Common myeloid progenitor, CD34-positive (primary cell): ENCODE results near the gene ATP2B2.
A peak's percentile ranks its signal among the peaks of the same experiment; 100 is the strongest.

Source experiments
- CTCF ChIA-PET: fragments of 350-600 bp; sonication (Branson Sonifier 250); formaldehyde crosslinking; loops from one replicate; lab custom pipeline; 2021; ENCODE audit warnings: antibody characterized with exemption; lab: Charles Lee
- POLR2A ChIA-PET: fragments of 350-600 bp; sonication (Branson Sonifier 250); formaldehyde crosslinking; loops from one replicate; lab custom pipeline; 2021; ENCODE audit warnings: antibody characterized with exemption; lab: Charles Lee
- DNase-seq, 3 donors: peaks; one replicate each; pipeline versions ENCODE4 v3.0.0 to v3.0.0-alpha.2; 2013
- H3K27ac ChIP-seq, 2 experiments: 1 replicate in 1 of 2; 2 replicates in 1 of 2; pipeline ENCODE4 v1.7.0; 2013; ENCODE audit warnings: inconsistent platforms in 2 of 2, low read length in 2 of 2, mild to moderate bottlenecking in 2 of 2, low read depth in 1 of 2, moderate library complexity in 1 of 2; ENCODE audit not compliant: severe bottlenecking in 2 of 2, insufficient read depth in 1 of 2, poor library complexity in 1 of 2
- H3K27me3 ChIP-seq, 5 experiments: replicated peaks in 2 of 5; 1 replicate in 3 of 5; 2 replicates in 2 of 5; pipeline versions ENCODE4 v1.6.1 to v1.7.0; 2013; ENCODE audit warnings: low read length in 4 of 5, mild to moderate bottlenecking in 2 of 5, moderate library complexity in 2 of 5, inconsistent platforms in 1 of 5; ENCODE audit not compliant: insufficient read depth in 5 of 5, control insufficient read depth in 4 of 5
- H3K36me3 ChIP-seq, 4 experiments: 1 replicate in 2 of 4; 2 replicates in 2 of 4; pipeline versions ENCODE4 v1.6.1 to v1.7.0; 2013; ENCODE audit warnings: low read length in 3 of 4, control low read depth in 1 of 4, mild to moderate bottlenecking in 1 of 4; ENCODE audit not compliant: control insufficient read depth in 4 of 4, insufficient read depth in 4 of 4
- H3K4me1 ChIP-seq, 4 experiments: 1 replicate in 3 of 4; 2 replicates in 1 of 4; pipeline versions ENCODE4 v1.6.1 to v1.7.1; 2013; ENCODE audit warnings: low read length in 3 of 4, mild to moderate bottlenecking in 3 of 4, control low read depth in 1 of 4, inconsistent platforms in 1 of 4, moderate library complexity in 1 of 4; ENCODE audit not compliant: control insufficient read depth in 4 of 4, insufficient read depth in 4 of 4; ENCODE audit errors: control extremely low read depth in 1 of 4
- H3K4me3 ChIP-seq, 7 experiments: 1 replicate in 4 of 7; 2 replicates in 3 of 7; pipeline versions ENCODE4 v1.5.1 to v1.7.0; 2013; ENCODE audit warnings: mild to moderate bottlenecking in 7 of 7, low read length in 6 of 7, moderate library complexity in 6 of 7, inconsistent platforms in 2 of 7, low read depth in 2 of 7, control low read depth in 1 of 7; ENCODE audit not compliant: insufficient read depth in 4 of 7, control insufficient read depth in 1 of 7; ENCODE audit errors: extremely low read depth in 1 of 7
- H3K9me3 ChIP-seq, 5 experiments: 1 replicate in 4 of 5; 2 replicates in 1 of 5; pipeline versions ENCODE4 v1.6.1 to v1.7.1; 2013; ENCODE audit warnings: low read length in 4 of 5, mild to moderate bottlenecking in 2 of 5, inconsistent platforms in 1 of 5, low read depth in 1 of 5, moderate library complexity in 1 of 5; ENCODE audit not compliant: control insufficient read depth in 4 of 5, insufficient read depth in 2 of 5; ENCODE audit errors: control extremely low read depth in 1 of 5
- WGBS: methylation state at CpG from one replicate; pipeline ENCODE4 v1.1.5; 2013; ENCODE audit not compliant: insufficient coverage; 5-methylcytosine and 5-hydroxymethylcytosine counted together

The ATP2B2 gene

DNA sequence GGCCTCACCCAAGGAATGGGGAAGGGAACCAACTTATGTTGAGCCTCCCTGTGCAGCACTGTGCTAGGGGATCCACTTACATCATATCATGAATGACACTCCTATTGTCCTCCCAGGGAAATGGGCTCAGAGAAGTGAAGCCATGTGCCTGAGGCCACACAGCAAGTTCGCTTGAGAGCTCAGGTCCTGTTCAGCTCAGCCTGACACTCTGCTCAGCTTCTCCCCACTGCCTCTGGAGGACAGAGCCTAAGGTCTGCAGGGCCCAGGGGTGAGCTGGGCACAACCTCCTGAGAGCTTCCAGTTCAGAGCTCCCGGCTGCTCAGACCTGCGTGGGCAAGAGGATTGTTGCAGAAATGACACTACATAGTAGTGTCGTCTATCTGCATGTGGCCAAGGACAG lies 108.5 kb downstream of the ATP2B2 start:
- Histone ChIP-seq H3K4me3 (no peak overlapping the region), H3K9me3 (no peaks in the 10 kb centered on the region), H3K4me1 (peaks cover 0 to 10% (median 7%) of the 10 kb centered on the region in 4 experiments), H3K36me3 (no peaks in the 10 kb centered on the region), H3K27me3 (no peaks in the 10 kb centered on the region), H3K27ac (no peak overlapping the region)
- POLR2A ChIA-PET, result no interaction called here
- no peak for DNase-seq
- 97% methylated on average over 4 of the region's 4 CpGs for WGBS
- CTCF ChIA-PET, result no interaction called here

DNA sequence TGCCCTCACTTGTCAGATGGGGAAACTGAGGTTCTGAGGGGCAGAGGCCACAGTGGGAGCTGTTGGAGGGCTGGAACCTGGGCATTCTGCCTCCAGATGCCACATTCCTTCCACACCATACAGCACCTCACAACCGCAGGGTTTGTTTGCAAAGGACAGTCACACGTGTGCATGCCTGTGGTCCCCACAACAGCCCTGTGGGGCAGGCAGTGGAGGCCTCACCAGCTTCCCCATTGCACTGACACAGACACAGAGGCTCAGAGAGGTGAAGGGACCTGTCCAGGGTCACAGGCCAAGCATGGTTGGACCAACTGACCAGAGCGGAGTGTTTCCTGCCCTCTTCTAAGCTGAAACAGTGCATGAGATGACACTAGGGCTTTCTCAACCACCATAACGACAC lies 109.3 kb downstream of the ATP2B2 start:
- POLR2A ChIA-PET, result no interaction called here
- CTCF ChIA-PET, result no interaction called here
- H3K36me3 ChIP-seq, result no peaks in the 10 kb centered on the region
- H3K27me3 ChIP-seq, result no peaks in the 10 kb centered on the region
- peak overlapping the region in 1 of 7 experiments; percentile 26 for H3K4me3 ChIP-seq
- peaks cover 0 to 10% (median 7%) of the 10 kb centered on the region in 4 experiments for H3K4me1 ChIP-seq
- no peaks in the 10 kb centered on the region for H3K9me3 ChIP-seq
- DNase-seq, result no peak
- no peak overlapping the region for H3K27ac ChIP-seq
- 89% methylated on average over 4 of the region's 4 CpGs for WGBS

DNA sequence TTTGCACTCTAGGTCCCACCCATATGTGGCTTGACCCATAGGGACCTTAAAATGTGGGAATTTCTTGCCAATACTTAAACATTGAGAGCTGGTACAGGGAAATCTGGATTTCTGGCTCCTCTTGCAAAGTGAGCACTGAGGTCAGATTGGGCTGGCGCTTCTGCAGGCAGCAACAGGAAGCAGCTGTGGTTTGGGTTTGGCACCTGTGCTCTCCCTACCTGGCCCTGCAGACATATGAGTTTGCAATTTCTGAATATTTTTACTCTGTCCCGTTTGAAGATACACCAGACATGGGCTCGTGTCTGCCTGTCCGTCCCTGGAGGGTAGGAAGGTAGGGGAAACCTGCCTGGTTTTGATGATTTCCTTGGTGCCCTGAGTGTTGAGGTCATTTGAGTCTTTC lies 109.7 kb downstream of the ATP2B2 start:
- 46% methylated on average over 4 of the region's 4 CpGs for WGBS

DNA sequence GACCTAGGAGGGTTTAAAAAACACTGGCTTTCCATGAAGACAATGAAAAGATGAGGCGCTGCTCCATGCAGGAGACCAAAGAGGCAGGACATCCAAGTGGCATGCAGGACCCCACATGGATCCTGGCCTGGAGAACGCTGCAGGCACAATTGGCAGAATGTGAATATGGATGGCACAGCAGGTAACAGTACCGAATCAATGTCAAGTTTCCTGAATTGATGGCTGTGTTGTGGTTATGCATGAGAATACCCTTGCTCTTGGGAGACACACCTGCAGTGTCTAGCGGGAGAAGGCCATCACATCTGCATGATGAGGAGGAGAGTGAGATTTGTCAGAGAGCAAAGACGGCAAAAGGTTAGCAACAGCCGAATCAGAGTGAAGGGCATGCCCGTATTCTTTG lies 110.2 kb downstream of the ATP2B2 start:
- 95% methylated on average over 6 of the region's 7 CpGs for WGBS
- H3K27ac ChIP-seq, result no peak overlapping the region
- peaks cover 0 to 3% (median 0%) of the 10 kb centered on the region in 5 experiments for H3K9me3 ChIP-seq
- H3K27me3 ChIP-seq, result no peaks in the 10 kb centered on the region
- CTCF ChIA-PET, result no interaction called here
- no peak overlapping the region for H3K4me3 ChIP-seq
- POLR2A ChIA-PET, result no interaction called here
- DNase-seq, result no peak
- no peaks in the 10 kb centered on the region for H3K36me3 ChIP-seq
- peaks cover 0 to 14% (median 10%) of the 10 kb centered on the region in 4 experiments for H3K4me1 ChIP-seq

More for the DNA sequence above, 109.7 kb downstream of the ATP2B2 start:
- H3K36me3 ChIP-seq, result no peaks in the 10 kb centered on the region
- H3K4me3 ChIP-seq, result peak overlapping the region in 1 of 7 experiments; percentile 26
- peak in 2 of 3 donors; percentile 31 to 47 for DNase-seq
- ChIA-PET POLR2A (no interaction called here), CTCF (no interaction called here)
- no peaks in the 10 kb centered on the region for H3K27me3 ChIP-seq
- peaks cover 0 to 10% (median 8%) of the 10 kb centered on the region in 4 experiments for H3K4me1 ChIP-seq
- no peak overlapping the region for H3K27ac ChIP-seq
- peaks cover 0 to 1% (median 0%) of the 10 kb centered on the region in 5 experiments for H3K9me3 ChIP-seq

DNA sequence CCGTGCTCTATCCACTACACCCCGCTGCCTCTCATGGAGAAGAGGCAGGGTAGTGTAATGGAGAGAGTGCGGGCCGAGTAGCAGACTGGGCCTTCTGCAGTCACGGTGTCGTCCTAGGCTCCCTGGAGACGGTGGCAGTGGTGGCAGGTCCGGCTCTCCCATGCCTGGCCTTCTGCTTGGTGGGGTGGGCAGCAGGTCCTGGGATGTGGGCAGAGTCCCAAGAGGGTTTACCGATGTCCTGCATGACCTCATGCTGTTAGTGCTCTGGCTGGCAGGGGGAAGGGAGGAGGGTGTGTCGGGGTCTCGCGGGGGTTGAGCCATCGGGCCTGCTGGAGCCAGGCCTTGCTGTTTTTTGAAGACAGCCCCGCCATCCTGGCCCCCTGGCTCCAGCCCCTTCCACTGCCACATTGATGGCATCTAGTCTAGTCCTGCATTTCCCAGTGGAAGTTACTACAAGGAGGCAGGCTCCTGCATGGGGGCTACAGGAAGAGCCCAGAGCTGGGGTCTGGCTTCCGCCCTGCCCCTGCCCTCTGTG lies 110.8 kb downstream of the ATP2B2 start:
- Histone ChIP-seq H3K36me3 (no peaks in the 10 kb centered on the region), H3K27ac (no peak overlapping the region), H3K27me3 (no peaks in the 10 kb centered on the region), H3K9me3 (peaks cover 0 to 6% (median 2%) of the 10 kb centered on the region in 5 experiments), H3K4me3 (no peak overlapping the region), H3K4me1 (peaks cover 0 to 15% (median 11%) of the 10 kb centered on the region in 4 experiments)
- DNase-seq, result no peak
- ChIA-PET POLR2A (no interaction called here), CTCF (no interaction called here)
- 97% methylated on average over 11 of the region's 15 CpGs for WGBS

DNA sequence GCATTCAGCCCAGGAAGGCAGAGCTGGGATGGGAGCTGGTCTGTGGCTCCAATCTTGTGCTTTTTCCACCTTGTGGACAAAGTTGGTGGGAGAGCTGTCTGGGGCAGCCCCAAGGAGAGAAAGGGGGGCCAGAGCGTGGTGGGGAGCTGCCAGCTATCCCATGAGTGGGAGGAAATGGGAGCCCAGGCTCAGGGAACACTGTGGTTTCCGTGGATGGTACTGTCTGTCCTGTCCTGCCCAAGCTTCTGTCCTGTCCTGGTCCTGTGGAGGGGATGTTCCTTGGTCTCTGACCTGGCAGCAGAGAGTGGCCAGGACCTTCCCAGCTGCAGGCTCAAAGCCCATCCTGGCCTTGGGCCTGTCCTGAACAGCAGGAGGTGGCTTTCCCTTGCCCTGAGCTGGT lies 111.9 kb downstream of the ATP2B2 start:
- peaks cover 0 to 15% (median 11%) of the 10 kb centered on the region in 4 experiments for H3K4me1 ChIP-seq
- WGBS, result 50% methylated on average over 2 of the region's 2 CpGs
- H3K4me3 ChIP-seq, result no peak overlapping the region
- H3K27me3 ChIP-seq, result no peaks in the 10 kb centered on the region
- peaks cover 0 to 12% (median 10%) of the 10 kb centered on the region in 5 experiments for H3K9me3 ChIP-seq
- ChIA-PET CTCF (no interaction called here), POLR2A (no interaction called here)
- H3K36me3 ChIP-seq, result no peaks in the 10 kb centered on the region
- H3K27ac ChIP-seq, result no peak overlapping the region
- DNase-seq, result no peak

DNA sequence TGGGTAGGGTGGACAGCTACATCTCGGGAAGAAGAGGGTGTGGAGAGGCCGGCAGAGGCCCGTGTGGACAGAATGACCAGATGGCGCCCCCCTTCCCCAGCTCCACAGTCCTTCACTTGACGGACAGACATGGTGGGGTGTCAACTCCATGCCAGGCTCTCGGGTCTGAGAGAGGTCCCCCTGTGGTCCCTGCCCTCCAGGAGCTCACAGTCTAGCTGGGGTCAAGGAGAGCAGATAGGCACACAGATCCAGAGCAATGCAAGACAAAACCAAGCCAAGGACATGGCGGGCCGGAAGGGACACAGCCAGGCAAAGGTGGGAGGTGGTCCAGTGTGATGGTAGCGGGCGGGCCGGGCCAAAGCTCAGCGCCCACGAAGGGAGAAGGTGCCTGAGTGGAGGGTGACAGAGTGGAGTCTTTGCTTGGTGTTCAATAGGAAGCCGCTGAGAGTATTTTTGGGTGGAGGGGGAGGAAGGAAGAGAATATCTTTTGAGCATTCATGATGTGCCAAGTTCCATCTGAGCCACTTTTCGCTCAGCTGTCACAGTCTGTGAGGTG lies 112.4 kb downstream of the ATP2B2 start:
- 85% methylated on average over 13 of the region's 15 CpGs for WGBS
- CTCF ChIA-PET, result no interaction called here
- POLR2A ChIA-PET, result no interaction called here
- peaks cover 0 to 18% (median 15%) of the 10 kb centered on the region in 5 experiments for H3K9me3 ChIP-seq
- H3K27ac ChIP-seq, result no peak overlapping the region
- no peak for DNase-seq
- H3K4me1 ChIP-seq, result peaks cover 0 to 15% (median 11%) of the 10 kb centered on the region in 4 experiments
- H3K36me3 ChIP-seq, result no peaks in the 10 kb centered on the region
- no peak overlapping the region for H3K4me3 ChIP-seq
- H3K27me3 ChIP-seq, result no peaks in the 10 kb centered on the region
